ENCODE results near the gene ZNF358. TPM values are rescaled to one million over a fixed set of nuclear protein-coding genes. Genes with fewer than 3 reads are reported as not detected.

ZNF358 gene
- total and polyA plus RNA-seq, 2 donors (not counting 1 experiment from before 2014, with no cell fraction given): 16.7 to 26.8 TPM

- peaks cover 9% of the 10 kb centered on the region for H3K4me1 ChIP-seq (ENCODE audit: control insufficient read depth, extremely low read depth, insufficient read depth, low read length)
- no peak overlapping the region for H2AFZ ChIP-seq (ENCODE audit: low read length)
- H3K4me2 ChIP-seq (ENCODE audit: extremely low read depth, insufficient read depth, low read length): peak overlapping the region; percentile 80
- no peaks in the 10 kb centered on the region for H3K36me3 ChIP-seq (ENCODE audit: control insufficient read depth, insufficient read depth, low read length)
- H3K4me3 ChIP-seq (replicated peaks in 1 of 4; ENCODE audit: control extremely low read depth in 1 of 4, insufficient read depth in 1 of 4, low read depth in 3 of 4, low read length in 4 of 4): no peak overlapping the region
- TF ChIP-seq CTCF (conservative IDR thresholded peaks at IDR 0.05 in 1 of 2, IDR thresholded peaks at IDR 0.05 in 1 of 2; ENCODE audit: low read depth in 1 of 2, low read length in 2 of 2) (no peak), EZH2 (IDR thresholded peaks at IDR 0.05; ENCODE audit: low read length, missing control alignments) (no peak)
- no peak for DNase-seq (ENCODE audit: low read depth in 2 of 2)
- H3K9me3 ChIP-seq (ENCODE audit: control insufficient read depth, insufficient read depth, low read depth, low read length): no peaks in the 10 kb centered on the region
- no peak overlapping the region for H3K27ac ChIP-seq (ENCODE audit: insufficient read depth, low read length)
- H3K27me3 ChIP-seq (ENCODE audit: control insufficient read depth, insufficient read depth, low read length): no peaks in the 10 kb centered on the region
- H3K79me2 ChIP-seq (ENCODE audit: control insufficient read depth, insufficient read depth, low read length): no peaks in the 10 kb centered on the region
- no peak overlapping the region for H3K9ac ChIP-seq (ENCODE audit: insufficient read depth, low read length)
- no peaks in the 10 kb centered on the region for H4K20me1 ChIP-seq (ENCODE audit: control insufficient read depth, extremely low read depth, insufficient read depth, low read length)
Measured at GRCh38 chr19:7489609-7490044, 26.3 kb upstream of the ZNF358 start.

GRCh38 chr19:7492142-7492541 is 23.8 kb upstream of the ZNF358 start:
- Histone ChIP-seq H3K9ac (ENCODE audit: insufficient read depth, low read length) (no peak overlapping the region), H4K20me1 (ENCODE audit: control insufficient read depth, extremely low read depth, insufficient read depth, low read length) (no peaks in the 10 kb centered on the region), H3K4me1 (ENCODE audit: control insufficient read depth, extremely low read depth, insufficient read depth, low read length) (peaks cover 11% of the 10 kb centered on the region), H3K27ac (ENCODE audit: insufficient read depth, low read length) (no peak overlapping the region), H3K4me2 (ENCODE audit: extremely low read depth, insufficient read depth, low read length) (no peak overlapping the region), H3K36me3 (ENCODE audit: control insufficient read depth, insufficient read depth, low read length) (no peaks in the 10 kb centered on the region), H3K79me2 (ENCODE audit: control insufficient read depth, insufficient read depth, low read length) (no peaks in the 10 kb centered on the region), H2AFZ (ENCODE audit: low read length) (no peak overlapping the region), H3K4me3 (replicated peaks in 1 of 4; ENCODE audit: control extremely low read depth in 1 of 4, insufficient read depth in 1 of 4, low read depth in 3 of 4, low read length in 4 of 4) (no peak overlapping the region), H3K9me3 (ENCODE audit: control insufficient read depth, insufficient read depth, low read depth, low read length) (no peaks in the 10 kb centered on the region), H3K27me3 (ENCODE audit: control insufficient read depth, insufficient read depth, low read length) (no peaks in the 10 kb centered on the region)
- TF ChIP-seq CTCF (conservative IDR thresholded peaks at IDR 0.05 in 1 of 2, IDR thresholded peaks at IDR 0.05 in 1 of 2; ENCODE audit: low read depth in 1 of 2, low read length in 2 of 2) (no peak), EZH2 (IDR thresholded peaks at IDR 0.05; ENCODE audit: low read length, missing control alignments) (no peak)
- no peak for DNase-seq (ENCODE audit: low read depth in 2 of 2)

- Histone ChIP-seq H3K4me2 (ENCODE audit: extremely low read depth, insufficient read depth, low read length) (no peak overlapping the region), H2AFZ (ENCODE audit: low read length) (no peak overlapping the region), H3K27me3 (ENCODE audit: control insufficient read depth, insufficient read depth, low read length) (no peaks in the 10 kb centered on the region), H4K20me1 (ENCODE audit: control insufficient read depth, extremely low read depth, insufficient read depth, low read length) (no peaks in the 10 kb centered on the region), H3K4me1 (ENCODE audit: control insufficient read depth, extremely low read depth, insufficient read depth, low read length) (peaks cover 11% of the 10 kb centered on the region), H3K9ac (ENCODE audit: insufficient read depth, low read length) (no peak overlapping the region), H3K9me3 (ENCODE audit: control insufficient read depth, insufficient read depth, low read depth, low read length) (no peaks in the 10 kb centered on the region), H3K27ac (ENCODE audit: insufficient read depth, low read length) (no peak overlapping the region), H3K36me3 (ENCODE audit: control insufficient read depth, insufficient read depth, low read length) (no peaks in the 10 kb centered on the region), H3K79me2 (ENCODE audit: control insufficient read depth, insufficient read depth, low read length) (no peaks in the 10 kb centered on the region), H3K4me3 (replicated peaks in 1 of 4; ENCODE audit: control extremely low read depth in 1 of 4, insufficient read depth in 1 of 4, low read depth in 3 of 4, low read length in 4 of 4) (no peak overlapping the region)
- DNase-seq (ENCODE audit: low read depth in 2 of 2): no peak
- TF ChIP-seq CTCF (conservative IDR thresholded peaks at IDR 0.05 in 1 of 2, IDR thresholded peaks at IDR 0.05 in 1 of 2; ENCODE audit: low read depth in 1 of 2, low read length in 2 of 2) (no peak), EZH2 (IDR thresholded peaks at IDR 0.05; ENCODE audit: low read length, missing control alignments) (no peak)
Measured at GRCh38 chr19:7492558-7492957, 23.3 kb upstream of the ZNF358 start.

Measured in fibroblast of lung (primary cell).